Measurements from ENCODE around the gene ZNG1A.
"Not testable (repeated sequence)": the region's sequence is repeated elsewhere in the genome, so short reads cannot be mapped to it uniquely, and the experiment has no call there.

DNA sequence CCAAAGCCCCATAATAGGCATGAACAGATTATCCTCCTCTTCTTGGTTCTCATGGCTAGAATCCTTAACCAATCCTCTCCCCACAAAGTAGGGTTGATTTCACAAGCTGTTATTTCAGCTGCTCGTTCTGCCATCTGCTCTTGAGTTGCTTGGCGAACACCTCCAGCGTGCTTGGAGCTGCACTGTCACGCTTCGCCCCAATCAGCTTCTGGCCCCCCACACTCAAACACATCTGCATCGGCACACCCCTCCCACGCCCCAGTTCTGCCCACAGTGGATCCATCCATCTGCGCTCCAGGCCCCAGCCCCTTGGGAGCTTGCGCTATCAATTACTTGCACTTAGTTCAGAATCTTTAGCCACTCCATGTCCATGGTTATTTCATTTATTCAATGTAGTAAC is 78.4 kb downstream of the ZNG1A start:
- not testable (repeated sequence) for TF ChIP-seq CTCF, EP300, POLR2A, POLR2AphosphoS5 (IDR thresholded peaks at IDR 0.05)
